DOHH2 (cell line): ENCODE results near the gene PNMA8C.

ENCODE experiments used
- H3F3A ChIP-seq: fragments of 200-600 bp; sonication (generic), shearing (Covaris generic); 2 replicates; pipeline ENCODE4 v1.6.0; 2016; ENCODE audit warnings: antibody characterized with exemption, mild to moderate bottlenecking; ENCODE audit not compliant: control insufficient read depth, insufficient read depth
- H3K27ac ChIP-seq: fragments of 200-600 bp; sonication (generic); 2 replicates; pipeline ENCODE4 v1.5.1; 2014; ENCODE audit warnings: low read depth, mild to moderate bottlenecking, low read length, moderate library complexity
- H3K27me3 ChIP-seq: fragments of 200-600 bp; sonication (generic); 2 replicates; pipeline ENCODE4 v1.6.1; 2014; ENCODE audit warnings: mild to moderate bottlenecking, low read length, mixed read lengths; ENCODE audit not compliant: control insufficient read depth
- H3K36me3 ChIP-seq: fragments of 200-600 bp; sonication (generic); 2 replicates; pipeline ENCODE4 v1.6.1; 2014; ENCODE audit warnings: mild to moderate bottlenecking, low read length, moderate library complexity, mixed read lengths; ENCODE audit not compliant: control insufficient read depth
- H3K4me1 ChIP-seq: fragments of 200-600 bp; sonication (generic); 2 replicates; pipeline ENCODE4 v1.6.1; 2014; ENCODE audit warnings: mild to moderate bottlenecking, low read length, mixed read lengths; ENCODE audit not compliant: control insufficient read depth
- H3K4me2 ChIP-seq: fragments of 200-600 bp; sonication (generic); 2 replicates; pipeline ENCODE4 v1.6.0; 2014; ENCODE audit warnings: mild to moderate bottlenecking, low read length, moderate library complexity
- H3K4me3 ChIP-seq: fragments of 200-600 bp; sonication (generic); 2 replicates; pipeline ENCODE4 v1.5.1; 2014; ENCODE audit warnings: mild to moderate bottlenecking, low read length, mixed read lengths
- H3K79me2 ChIP-seq: fragments of 200-600 bp; sonication (generic); 2 replicates; pipeline ENCODE4 v1.6.1; 2014; ENCODE audit warnings: mild to moderate bottlenecking, low read length, mixed read lengths; ENCODE audit not compliant: control insufficient read depth
- H3K9me2 ChIP-seq: fragments of 200-600 bp; sonication (generic); replicated peaks from 2 replicates; pipeline ENCODE4 v1.6.1; 2014; ENCODE audit warnings: mild to moderate bottlenecking, low read length, mixed read lengths; ENCODE audit not compliant: control insufficient read depth
- H3K9me3 ChIP-seq: fragments of 200-600 bp; sonication (generic); 2 replicates; pipeline ENCODE4 v1.6.1; 2014; ENCODE audit warnings: antibody characterized with exemption, low read length, mixed read lengths; ENCODE audit not compliant: control insufficient read depth, insufficient read depth
- H4K20me1 ChIP-seq: fragments of 200-600 bp; sonication (generic); 2 replicates; pipeline ENCODE4 v1.6.0; 2014; ENCODE audit warnings: low read depth, mild to moderate bottlenecking, antibody characterized with exemption, low read length, moderate library complexity; ENCODE audit not compliant: control insufficient read depth, insufficient read depth
- EZH2phosphoT487 ChIP-seq: fragments of 200-600 bp; sonication (generic); IDR thresholded peaks from 2 replicates; pipeline ENCODE4 v1.6.1; 2017; ENCODE audit warnings: borderline replicate concordance, mild to moderate bottlenecking, antibody characterized with exemption, low read length, moderate library complexity, mixed read lengths
- TF ChIP-seq, protein P1 (sequence below): fragments of 200-600 bp; sonication (generic); IDR thresholded peaks from one replicate; pipeline ENCODE4 v1.5.1; 2014; ENCODE audit warnings: antibody characterized with exemption, mild to moderate bottlenecking, low read depth, low read length; ENCODE audit not compliant: poor library complexity, severe bottlenecking

Gene PNMA8C

DNA sequence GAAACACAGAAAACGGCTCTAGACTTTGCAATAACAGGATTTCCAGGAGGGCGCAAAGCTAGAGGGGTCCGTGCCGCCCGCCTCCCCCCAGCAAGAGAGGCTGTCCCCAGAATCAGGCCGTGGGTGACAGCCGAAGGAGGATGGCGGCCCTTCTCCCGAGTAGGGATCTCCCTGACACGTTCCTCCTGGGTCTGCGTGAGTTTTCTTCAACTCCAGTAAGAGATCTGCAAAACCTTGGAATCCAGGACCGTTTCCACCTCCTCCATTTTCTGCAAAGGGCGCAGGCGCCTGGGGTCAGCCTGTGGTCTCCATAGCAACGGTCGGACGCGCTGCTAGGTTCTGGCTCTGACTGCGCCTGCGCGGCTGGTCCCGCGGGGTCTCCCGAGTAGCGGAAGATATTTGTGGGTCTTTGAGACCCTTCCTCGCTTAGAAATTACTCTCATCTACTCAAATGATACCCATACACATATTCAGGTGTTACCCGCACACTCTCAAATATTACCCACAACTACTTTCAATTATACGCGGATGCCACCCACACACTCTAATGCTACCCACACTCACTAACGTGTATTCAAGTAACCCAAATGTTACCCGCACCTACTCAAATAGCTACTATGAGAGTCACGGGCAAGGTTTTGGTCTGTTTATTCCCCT lies 2.1 kb downstream of the PNMA8C start:
- H3K27ac ChIP-seq = no peak overlapping the region
- no peaks in the 10 kb centered on the region for H3K9me3 ChIP-seq
- no peaks in the 10 kb centered on the region for H3F3A ChIP-seq
- H3K4me3 ChIP-seq = peak overlapping the region; percentile 71
- peak overlapping the region; percentile 74 for H3K4me2 ChIP-seq
- H3K27me3 ChIP-seq = peaks cover 40% of the 10 kb centered on the region
- H3K79me2 ChIP-seq = no peaks in the 10 kb centered on the region
- TF ChIP-seq, protein P1, sequence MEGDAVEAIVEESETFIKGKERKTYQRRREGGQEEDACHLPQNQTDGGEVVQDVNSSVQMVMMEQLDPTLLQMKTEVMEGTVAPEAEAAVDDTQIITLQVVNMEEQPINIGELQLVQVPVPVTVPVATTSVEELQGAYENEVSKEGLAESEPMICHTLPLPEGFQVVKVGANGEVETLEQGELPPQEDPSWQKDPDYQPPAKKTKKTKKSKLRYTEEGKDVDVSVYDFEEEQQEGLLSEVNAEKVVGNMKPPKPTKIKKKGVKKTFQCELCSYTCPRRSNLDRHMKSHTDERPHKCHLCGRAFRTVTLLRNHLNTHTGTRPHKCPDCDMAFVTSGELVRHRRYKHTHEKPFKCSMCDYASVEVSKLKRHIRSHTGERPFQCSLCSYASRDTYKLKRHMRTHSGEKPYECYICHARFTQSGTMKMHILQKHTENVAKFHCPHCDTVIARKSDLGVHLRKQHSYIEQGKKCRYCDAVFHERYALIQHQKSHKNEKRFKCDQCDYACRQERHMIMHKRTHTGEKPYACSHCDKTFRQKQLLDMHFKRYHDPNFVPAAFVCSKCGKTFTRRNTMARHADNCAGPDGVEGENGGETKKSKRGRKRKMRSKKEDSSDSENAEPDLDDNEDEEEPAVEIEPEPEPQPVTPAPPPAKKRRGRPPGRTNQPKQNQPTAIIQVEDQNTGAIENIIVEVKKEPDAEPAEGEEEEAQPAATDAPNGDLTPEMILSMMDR = no peak
- TF ChIP-seq EZH2phosphoT487 = no peak
- no peaks in the 10 kb centered on the region for H3K9me2 ChIP-seq
- H3K36me3 ChIP-seq = no peaks in the 10 kb centered on the region
- no peaks in the 10 kb centered on the region for H4K20me1 ChIP-seq
- peaks cover 21% of the 10 kb centered on the region for H3K4me1 ChIP-seq

DNA sequence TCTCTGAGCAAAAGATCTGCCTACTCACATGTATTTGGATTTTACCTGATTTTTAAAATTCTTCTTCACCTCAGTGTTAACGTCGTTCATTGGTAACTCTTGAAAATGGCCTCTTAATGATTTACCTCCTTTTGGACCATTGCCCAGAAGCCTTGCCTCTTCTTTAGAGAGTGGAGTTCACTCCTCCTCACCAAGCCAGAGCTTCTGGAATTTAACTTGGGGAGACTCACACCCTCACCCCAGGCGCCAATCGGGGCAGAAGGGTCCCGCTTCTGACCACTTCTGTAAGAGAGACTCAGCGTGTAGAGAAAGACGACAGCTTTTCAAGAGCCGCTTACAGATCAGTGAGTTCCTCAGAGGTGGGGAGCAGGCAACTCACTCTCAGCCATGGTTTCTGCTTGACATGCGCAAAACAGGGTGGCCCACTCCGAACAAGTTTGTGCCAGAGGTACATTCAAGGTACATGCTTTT lies 2.7 kb downstream of the PNMA8C start:
- H3K4me2 ChIP-seq = peak overlapping the region; percentile 74

DNA sequence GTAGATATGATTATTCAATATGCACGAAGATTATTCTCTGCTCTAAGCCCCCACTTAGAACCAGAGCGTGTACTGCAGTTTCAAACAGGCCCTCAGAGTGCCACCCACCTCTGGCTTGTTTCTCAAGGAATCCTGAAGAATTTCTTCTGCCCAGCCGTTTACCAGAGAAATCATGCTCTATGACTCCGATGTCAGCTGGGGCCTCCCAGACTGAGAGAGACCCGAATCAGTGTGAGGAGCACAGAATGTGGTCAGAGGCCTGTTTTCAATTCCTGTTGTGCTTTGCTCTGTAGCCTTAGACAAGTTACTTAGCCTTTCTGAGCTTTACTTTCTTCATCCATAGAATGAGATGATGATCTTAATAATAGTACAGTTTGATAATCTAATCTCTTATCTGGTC lies 5.5 kb downstream of the PNMA8C start:
- no peaks in the 10 kb centered on the region for H3K36me3 ChIP-seq
- no peak overlapping the region for H3K4me2 ChIP-seq
- no peaks in the 10 kb centered on the region for H3F3A ChIP-seq
- no peak for TF ChIP-seq EZH2phosphoT487
- TF ChIP-seq, protein P1 = no peak
- H3K27me3 ChIP-seq = peaks cover 31% of the 10 kb centered on the region
- H4K20me1 ChIP-seq = no peaks in the 10 kb centered on the region
- no peak overlapping the region for H3K4me3 ChIP-seq
- no peak overlapping the region for H3K27ac ChIP-seq
- no peaks in the 10 kb centered on the region for H3K79me2 ChIP-seq
- no peaks in the 10 kb centered on the region for H3K9me3 ChIP-seq
- H3K4me1 ChIP-seq = peaks cover 18% of the 10 kb centered on the region
- no peaks in the 10 kb centered on the region for H3K9me2 ChIP-seq

More for the DNA sequence above, 2.7 kb downstream of the PNMA8C start:
- Histone ChIP-seq H3K79me2 (no peaks in the 10 kb centered on the region), H3K4me1 (peaks cover 21% of the 10 kb centered on the region), H4K20me1 (no peaks in the 10 kb centered on the region), H3K27ac (no peak overlapping the region), H3K36me3 (no peaks in the 10 kb centered on the region), H3K9me2 (no peaks in the 10 kb centered on the region), H3K9me3 (no peaks in the 10 kb centered on the region), H3K27me3 (peaks cover 40% of the 10 kb centered on the region), H3K4me3 (peak overlapping the region; percentile 71), H3F3A (no peaks in the 10 kb centered on the region)
- 0 out of 2 replicates have a peak, but pooled peaks have one; percentile 57 for TF ChIP-seq EZH2phosphoT487
- TF ChIP-seq, protein P1 = no peak
